HG02588 (cell line): Measurements from ENCODE around the gene CDCA3.
"Not testable (repeated sequence)": the region's sequence is repeated elsewhere in the genome, so short reads cannot be mapped to it uniquely, and the experiment has no call there.

Experiments
- ATAC-seq: cut with Tn5 transposase; IDR thresholded peaks from one replicate; pipeline ENCODE4 v1.9.1; 2021; ENCODE audit warnings: mild to moderate bottlenecking, moderate library complexity; ENCODE audit not compliant: unreplicated experiment

Gene CDCA3

DNA sequence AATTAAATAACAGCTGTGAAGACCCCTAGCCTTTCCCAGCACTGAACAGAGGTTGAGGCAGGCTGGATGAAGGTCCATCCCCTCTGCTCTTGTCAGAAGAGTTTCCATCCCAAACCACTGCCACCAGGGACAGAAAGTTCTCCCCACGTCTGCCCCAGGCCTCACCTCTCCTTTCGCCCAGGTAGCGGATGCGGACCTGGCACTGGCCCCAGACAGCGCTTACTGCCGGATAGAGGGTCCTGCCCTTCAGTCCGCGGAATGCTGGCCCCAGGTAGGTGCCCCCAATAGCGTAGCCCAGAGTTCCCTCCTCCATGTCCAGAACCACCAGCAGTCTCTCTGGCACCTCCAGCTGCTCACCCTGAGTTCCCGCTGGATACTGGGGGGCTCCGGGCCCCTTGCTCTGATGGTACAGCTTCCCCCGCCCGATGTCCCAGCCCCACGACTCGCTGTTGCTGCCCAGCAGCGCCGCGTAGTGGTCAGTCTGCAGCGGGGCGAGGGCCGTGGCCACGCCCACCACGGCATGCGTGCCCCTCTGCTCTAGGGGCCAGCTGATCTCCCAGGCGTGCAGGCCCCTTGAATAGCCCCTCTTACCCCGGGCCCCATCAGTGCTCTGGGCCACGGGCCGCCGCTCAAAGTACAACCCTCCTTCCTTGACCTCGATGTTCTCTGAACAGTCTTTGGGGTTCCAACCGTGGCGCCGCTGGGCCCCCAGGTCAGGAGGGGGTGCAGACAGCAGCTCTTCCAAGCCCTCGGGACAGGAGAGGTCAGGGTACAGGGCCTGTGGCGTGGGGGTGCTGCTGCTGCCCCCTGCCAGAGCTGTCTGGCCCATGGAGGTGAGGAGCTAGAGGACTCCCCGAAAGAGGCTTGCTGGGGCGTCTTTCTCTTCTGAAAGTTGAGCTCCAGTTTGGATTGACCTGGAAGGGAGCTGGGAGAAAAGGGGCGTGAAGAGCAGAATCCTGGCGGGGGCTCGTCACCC lies 21.3 kb upstream of the CDCA3 start:
- ATAC-seq: peak; percentile 32

DNA sequence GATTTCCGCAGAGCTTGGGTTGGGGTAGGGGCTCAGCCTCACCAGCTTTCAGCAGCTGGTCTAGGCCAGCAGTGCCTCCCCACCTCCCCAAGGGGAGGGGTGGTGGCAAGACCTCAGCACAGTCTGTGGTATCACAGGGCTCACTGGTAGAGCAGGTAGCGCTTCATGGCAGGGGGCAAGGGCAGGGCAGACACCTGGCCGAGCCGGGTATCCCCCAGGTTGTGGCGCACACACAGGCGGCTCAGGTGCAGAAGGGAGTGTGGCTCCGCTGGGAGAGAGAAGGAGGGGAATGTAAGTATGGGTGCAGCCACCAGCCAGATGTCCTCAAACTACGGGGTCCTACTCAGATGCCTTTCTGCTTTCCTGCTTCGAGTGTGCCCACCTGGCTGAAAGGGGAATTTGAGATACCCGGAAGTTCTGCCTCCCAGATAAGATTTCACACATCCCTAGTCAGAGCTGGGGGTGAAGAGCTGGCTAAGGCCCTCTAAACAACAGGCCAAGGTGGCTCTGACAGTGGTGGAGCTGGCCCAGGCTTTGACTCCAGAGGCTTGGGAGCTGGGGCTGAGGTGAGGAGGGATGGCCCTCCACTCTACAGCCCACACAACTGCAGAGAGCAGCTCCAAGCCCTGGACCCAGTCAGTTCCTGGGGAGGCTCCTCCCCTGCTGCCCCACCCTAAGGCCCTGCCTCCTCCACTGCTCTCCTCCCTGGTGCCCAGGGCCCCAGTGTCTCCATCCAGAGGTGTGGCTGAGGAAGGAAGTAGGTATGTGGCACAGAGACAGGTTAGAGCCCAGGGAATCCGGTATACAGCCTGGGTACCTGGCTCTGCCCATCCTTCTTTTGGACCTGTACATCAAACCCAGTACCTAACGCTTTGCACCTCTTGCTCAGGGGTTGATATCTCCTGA lies 20.2 kb upstream of the CDCA3 start:
- no peak for ATAC-seq

DNA sequence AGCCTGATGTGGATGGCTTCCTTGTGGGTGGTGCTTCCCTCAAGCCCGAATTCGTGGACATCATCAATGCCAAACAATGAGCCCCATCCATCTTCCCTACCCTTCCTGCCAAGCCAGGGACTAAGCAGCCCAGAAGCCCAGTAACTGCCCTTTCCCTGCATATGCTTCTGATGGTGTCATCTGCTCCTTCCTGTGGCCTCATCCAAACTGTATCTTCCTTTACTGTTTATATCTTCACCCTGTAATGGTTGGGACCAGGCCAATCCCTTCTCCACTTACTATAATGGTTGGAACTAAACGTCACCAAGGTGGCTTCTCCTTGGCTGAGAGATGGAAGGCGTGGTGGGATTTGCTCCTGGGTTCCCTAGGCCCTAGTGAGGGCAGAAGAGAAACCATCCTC lies 19.2 kb upstream of the CDCA3 start:
- ATAC-seq: not testable (repeated sequence)

DNA sequence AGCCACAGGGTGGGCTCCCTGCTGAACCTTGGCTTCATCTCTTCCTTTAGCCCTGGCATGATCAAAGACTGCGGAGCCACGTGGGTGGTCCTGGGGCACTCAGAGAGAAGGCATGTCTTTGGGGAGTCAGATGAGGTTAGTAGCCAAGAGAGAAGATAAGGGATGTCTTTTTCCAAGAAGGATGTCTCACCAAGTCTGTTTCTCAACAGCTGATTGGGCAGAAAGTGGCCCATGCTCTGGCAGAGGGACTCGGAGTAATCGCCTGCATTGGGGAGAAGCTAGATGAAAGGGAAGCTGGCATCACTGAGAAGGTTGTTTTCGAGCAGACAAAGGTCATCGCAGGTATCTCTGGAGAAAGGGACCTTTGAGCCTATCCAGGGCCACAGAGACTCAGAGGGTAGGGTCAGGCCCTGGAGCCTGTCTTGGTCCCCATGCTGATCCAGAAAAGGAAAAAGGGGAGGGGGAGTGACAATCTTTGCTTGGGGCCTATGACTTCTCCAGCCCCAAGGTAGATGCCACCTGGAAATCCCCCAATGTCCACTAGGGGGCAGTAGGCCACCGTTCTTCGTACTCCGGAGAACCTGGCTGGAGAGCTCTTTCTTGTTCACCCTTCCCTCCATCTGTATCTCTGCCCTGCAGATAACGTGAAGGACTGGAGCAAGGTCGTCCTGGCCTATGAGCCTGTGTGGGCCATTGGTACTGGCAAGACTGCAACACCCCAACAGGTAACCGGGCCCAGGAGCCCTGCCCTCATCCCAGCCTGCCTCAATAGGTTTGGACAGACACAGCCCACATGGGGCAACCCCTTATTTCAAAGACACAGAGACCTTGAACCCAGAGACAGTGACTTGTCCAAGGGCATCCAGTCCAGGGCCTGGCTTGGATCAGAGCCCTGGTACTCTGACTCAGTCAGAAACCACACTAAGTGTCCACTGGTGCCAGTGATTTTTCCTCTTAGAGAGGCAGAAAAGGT lies 18.2 kb upstream of the CDCA3 start:
- no peak for ATAC-seq

DNA sequence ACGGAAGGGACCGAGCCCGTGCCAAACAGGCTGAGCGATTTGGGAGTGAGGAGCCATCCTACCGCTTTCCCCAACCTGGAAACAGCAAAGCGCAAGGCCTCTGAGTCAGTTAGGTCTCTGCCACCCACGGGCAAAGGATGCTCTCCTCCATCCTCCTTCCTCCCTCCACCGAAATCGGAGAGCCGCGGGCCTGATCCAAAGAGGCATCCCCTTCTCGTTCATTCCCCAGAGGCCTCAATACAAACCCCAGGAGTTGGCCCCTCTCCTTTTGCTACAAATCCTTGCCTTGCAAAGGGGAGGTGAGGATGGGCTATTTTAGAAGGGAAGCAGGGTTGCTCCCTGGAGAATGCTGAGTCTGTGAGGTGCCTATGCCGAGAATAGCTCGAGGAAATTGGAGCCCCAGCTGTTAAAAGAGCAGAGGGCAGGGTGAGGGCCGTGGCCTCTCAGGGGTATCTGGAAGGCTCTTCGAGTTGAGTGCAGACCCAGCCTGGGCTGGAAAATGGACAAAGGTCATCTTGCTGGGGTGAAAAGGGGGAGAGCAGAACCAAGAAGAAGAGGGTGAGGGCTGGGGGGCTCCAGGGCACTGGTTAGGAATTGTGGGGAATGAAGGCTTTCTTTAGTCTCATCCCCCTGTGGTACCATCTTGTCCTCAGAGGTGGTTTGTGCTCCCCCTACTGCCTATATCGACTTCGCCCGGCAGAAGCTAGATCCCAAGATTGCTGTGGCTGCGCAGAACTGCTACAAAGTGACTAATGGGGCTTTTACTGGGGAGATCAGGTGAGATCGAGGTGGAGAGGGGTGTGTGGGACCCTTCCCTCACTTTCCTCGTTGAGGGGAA lies 17.3 kb upstream of the CDCA3 start:
- no peak for ATAC-seq

DNA sequence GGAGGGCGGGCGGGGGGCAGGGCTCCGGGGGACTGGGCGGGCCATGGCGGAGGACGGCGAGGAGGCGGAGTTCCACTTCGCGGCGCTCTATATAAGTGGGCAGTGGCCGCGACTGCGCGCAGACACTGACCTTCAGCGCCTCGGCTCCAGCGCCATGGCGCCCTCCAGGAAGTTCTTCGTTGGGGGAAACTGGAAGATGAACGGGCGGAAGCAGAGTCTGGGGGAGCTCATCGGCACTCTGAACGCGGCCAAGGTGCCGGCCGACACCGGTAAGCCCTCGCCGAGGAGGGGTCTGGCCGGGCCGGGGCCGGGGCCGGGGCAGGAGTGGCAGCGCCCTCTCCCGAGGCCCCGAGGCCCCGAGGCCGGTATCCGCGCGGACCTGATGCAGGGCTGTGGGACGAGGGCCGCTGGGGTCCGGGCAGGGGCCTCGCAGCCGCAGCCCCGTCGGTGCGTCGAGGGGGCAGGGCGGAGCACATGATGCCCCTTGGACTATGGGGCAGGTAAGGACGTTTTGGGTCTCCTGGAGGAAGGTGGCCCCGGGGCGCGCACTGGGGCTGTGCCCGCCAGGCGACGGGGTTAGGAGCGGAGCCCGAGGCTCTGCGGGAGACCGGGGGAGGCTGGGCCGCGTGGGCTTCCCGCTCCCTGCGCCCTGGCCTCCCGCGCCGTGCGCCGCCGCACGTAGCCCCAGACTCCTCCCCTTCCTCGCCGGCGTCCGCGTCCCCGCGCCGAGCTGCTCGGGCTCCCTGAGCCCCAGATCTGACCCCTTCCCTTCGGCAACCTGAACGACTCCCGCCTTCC lies 16.5 kb upstream of the CDCA3 start, which contains the start of gene TPI1:
Gene TPI1, plus strand, starts transcription at position 119 of the 798 bp plus-strand sequence. Its CDS starts 36 bp downstream, at position 155.
- peak; percentile 50 for ATAC-seq

DNA sequence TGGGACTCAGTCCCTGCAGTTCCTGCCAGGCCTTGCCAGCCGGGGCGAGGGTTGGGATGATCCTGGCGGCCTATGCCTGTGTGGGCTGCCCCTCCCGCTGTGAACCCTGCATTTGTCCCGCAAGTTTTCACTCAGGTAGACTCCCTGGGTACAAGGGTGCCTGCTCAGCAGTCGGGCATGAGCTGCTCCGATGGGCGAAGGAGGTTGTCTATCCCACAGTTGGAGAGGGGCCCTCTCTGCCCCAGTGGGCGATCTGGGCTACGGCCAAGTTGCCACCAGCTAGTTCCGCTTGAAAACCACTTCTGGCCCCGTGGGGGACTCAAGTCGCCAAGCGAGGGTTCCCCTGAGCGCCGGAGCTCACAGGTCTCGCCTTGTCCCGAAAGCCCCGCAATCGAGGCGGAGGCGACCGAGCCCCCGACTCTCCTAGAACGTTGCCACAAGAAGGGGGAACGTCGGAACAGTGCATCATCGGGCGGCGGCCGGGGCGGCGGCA lies 15.9 kb upstream of the CDCA3 start:
- peak; percentile 14 for ATAC-seq

DNA sequence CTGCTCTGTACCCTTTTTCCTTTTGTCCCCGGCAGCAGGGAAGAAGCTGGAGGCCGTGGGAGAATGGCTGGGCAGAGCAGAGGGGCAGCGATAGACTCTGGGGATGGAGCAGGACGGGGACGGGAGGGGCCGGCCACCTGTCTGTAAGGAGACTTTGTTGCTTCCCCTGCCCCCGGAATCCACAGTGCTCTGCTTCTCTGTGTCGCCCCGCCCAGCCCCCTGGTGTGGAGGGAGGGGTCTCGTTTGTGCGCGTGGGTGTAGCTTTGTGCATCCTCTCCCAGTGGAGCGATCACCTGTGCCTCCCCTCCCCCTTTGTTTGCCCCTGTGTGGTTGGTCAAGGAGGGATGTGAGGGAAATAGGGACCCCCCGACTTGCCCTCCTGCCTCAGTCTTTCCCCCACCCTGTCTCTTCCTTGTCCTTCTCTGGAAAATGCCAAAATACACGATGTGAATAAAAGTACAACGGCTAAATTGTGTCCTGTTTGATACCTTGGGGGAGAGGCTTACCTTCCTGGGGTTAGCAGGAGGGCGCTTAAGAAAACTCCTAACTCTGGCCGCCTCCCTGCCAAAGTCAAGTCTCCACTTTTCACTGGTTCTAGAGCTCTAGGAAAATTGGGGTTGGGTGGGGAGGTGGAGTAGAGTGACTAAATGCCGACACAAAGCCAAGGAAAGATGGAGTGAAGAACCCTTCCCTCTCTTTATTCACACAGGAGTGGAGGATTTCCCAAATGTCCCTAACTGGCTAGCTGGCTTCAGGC lies 15.3 kb upstream of the CDCA3 start:
- ATAC-seq: no peak

DNA sequence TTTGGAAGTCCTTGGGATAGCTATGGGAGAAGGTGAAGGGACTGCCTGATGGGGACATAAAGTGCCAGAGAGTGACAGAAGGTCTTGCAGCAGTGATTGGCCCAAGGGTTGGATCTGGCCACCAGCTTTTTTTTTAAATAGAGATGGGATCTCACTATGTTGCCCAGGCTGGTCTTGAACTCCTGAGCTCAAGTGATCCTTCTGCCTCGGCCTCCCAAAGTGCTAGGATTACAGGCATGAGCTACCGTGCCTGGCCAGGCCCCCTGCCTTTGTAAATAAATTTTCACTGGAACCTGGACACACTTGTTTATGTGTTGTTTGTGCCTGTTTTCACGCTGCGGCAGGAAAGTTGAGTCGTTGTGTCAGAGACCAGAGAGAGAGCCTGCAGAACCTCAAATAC lies 14.2 kb upstream of the CDCA3 start:
- not testable (repeated sequence) for ATAC-seq

DNA sequence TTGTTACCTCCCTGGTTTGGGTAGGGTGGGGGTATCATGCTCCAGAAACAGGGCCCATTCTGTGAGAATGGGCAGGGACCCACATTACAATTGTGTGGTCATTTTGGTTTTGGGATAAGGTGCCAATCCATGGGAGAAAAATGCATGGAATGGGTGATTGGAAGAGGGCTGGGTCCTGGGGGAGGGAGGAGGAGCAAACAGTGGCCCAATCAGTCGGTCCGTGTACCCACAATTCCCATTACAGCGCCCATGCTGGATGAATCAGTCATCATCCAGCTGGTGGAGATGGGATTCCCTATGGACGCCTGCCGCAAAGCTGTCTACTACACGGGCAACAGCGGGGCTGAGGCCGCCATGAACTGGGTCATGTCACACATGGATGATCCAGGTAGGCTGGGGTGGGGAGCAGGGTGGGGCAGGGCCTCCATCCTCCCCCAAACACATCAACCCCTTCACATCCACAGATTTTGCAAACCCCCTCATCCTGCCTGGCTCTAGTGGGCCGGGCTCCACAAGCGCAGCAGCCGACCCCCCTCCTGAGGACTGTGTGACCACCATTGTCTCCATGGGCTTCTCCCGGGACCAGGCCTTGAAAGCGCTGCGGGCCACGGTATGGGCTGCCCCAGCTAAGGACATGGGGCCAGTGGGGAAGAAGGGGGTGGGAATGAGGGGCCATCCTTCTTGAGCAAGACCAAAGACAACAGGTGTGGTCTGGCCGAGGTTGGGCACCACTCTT lies 12.7 kb upstream of the CDCA3 start:
- no peak for ATAC-seq

DNA sequence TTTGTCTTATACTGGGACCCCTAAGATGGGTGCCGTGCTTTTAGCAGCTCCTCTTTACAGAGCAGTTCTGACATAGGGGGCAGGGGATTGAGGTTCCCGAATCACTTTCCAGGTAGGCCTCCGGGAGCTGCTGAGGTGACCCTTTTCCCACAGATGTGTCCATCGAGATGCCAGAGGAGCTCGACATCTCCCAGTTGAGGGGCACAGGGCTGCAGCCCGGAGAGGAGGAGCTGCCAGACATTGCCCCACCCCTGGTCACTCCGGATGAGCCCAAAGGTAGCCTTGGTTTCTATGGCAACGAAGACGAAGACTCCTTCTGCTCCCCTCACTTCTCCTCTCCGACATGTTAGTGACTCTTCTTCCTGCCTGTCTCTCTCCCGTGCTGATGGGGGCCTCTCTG lies 11.9 kb upstream of the CDCA3 start:
- no peak for ATAC-seq

DNA sequence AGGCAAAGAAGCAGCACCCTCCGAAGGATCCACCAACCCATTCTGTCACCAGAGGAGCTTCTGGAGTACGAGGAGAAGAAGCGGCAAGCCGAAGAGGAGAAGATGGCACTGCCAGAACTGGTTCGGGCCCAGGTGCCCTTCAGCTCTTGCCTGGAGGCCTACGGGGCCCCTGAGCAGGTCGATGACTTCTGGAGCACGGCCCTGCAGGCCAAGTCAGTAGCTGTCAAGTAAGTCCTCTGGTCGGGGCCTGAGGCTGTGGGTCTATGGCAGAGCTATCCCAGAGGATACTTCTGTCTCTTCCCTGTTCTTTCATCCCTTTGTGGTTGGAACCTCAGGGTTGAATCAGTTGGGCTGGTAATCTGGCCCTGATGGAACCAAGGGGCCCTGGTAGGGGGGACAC lies 10.3 kb upstream of the CDCA3 start:
- no peak for ATAC-seq

DNA sequence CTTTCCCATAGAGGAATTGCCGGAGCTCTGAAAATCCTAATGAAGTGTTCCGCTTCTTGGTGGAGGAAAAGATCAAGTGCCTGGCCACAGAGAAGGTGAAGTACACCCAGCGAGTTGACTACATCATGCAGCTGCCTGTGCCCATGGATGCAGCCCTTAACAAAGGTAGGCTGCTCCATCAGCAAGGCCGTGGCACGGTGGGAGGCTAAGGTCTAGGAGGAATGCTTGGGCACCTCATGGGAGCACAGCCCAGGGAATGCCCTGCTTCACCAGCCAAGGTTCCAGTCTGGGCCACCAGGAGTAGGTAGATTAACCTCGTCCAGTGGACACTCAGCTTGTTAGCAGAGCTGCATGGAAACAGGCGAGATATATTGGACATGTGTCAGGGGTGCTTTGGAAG lies 9.9 kb upstream of the CDCA3 start:
- ATAC-seq: no peak

DNA sequence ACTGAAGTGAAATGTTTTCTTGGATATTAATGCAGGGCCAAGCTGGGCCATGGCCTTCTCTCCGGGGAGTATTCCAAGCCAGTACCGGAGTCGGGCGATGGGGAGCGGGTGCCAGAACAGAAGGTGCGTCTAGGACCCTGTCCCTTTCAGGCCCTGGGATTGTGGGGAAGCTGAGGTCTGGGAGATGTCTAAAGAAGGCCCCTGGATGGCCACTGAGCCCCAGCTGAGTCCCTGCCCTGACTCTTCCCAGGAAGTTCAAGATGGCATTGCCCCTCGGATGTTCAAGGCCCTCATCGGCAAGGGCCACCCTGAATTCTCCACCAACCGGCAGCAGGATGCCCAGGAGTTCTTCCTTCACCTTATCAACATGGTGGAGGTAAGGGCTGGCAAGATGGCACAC lies 9.0 kb upstream of the CDCA3 start:
- no peak for ATAC-seq

DNA sequence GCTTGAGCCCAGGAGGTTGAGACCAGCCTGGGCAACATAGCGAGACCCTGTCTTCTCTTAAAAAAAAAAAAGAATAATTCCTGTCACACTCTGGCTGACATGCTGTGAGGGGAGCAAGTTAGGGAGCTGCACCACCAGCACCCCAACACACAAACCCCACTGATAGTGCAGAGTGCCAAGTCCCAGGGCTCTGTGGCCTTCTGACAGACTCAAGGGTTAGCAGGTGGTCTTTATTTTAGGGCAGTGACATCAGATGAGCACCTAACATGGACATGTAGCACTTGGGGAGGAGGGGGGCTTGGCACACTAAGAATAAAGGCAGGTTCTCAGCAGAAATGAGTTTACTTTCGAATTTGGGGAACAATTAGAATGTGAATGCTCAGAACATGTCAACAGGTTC lies 7.7 kb upstream of the CDCA3 start:
- no peak for ATAC-seq

DNA sequence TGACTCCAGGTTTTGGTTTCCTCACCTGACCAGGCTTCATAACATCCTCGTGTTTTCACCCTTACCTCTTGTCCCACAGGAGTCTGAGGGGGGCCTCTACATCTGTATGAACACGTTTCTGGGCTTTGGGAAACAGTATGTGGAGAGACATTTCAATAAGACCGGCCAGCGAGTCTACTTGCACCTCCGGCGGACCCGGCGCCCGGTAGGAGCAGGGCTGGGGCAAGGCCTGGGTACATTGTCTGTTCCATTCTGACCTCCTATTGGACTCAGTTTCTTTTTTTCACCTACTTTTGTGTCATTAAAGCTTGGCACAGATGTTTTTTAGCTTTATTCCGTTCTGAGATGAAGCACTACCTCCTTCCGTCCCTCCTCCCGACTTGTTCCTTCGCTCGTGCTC lies 4.2 kb upstream of the CDCA3 start:
- ATAC-seq: no peak

DNA sequence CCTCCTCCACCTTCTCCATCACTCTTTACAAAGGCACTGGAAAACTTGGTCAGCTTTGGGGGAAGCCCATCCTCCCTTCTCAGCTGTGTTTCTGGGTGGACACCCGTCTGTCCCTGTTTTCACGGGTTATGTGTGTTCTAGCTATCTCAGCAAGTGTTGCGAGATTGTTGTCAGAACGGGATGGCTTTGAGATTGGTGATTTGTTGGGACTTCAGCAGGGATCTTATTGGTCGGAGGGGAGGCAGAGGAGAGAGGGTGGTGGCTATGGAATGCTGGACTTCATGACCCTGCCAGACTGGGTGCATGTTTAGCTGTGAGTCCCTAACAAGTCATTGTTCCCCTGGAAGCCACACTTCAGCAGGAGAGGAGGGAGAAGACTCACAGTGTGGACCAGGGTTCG lies 3.0 kb upstream of the CDCA3 start:
- no peak for ATAC-seq
